SK-N-SH (cell line): ENCODE data around the gene RAVER2. TPM values are rescaled to one million over a fixed set of nuclear protein-coding genes. Genes with fewer than 3 reads are reported as not detected.

ENCODE experiments used
- CTCF ChIA-PET: fragments of 300-600, 350-600 bp; formaldehyde crosslinking; extraction: SDS; loops from one replicate; lab custom pipeline; 2021; lab: Yijun Ruan, JAX
- POLR2A ChIA-PET: fragments of 350-600 bp; sonication (Branson Sonifier 250); formaldehyde crosslinking; extraction: SDS; loops from one replicate; lab custom pipeline; 2020; ENCODE audit warnings: antibody characterized with exemption, inconsistent platforms; lab: Yijun Ruan, JAX
- DNase-seq: peaks from one replicate; pipeline ENCODE4 v3.0.0; 2012
- H2AFZ ChIP-seq: fragments of 200-600 bp; sonication (generic); 2 replicates; pipeline ENCODE4 v1.8.1; 2016; ENCODE audit warnings: antibody characterized with exemption, mild to moderate bottlenecking, low read depth
- H3F3A ChIP-seq: fragments of 200-600 bp; sonication (generic); replicated peaks from 2 replicates; pipeline ENCODE3; 2016; ENCODE audit warnings: antibody characterized with exemption, mild to moderate bottlenecking; ENCODE audit not compliant: insufficient read depth
- H3K27ac ChIP-seq, 2 experiments: fragments of 200-500 bp in 1 of 2; fragments of 200-600 bp in 1 of 2; sonication (Bioruptor generic) in 1 of 2; sonication (generic), shearing (Covaris generic) in 1 of 2; 2 replicates each; pipeline versions ENCODE4 v1.5.1 to v1.6.1; 2014 to 2016; ENCODE audit warnings: low read depth in 2 of 2, inconsistent platforms in 1 of 2, low read length in 1 of 2, mild to moderate bottlenecking in 1 of 2, mixed read lengths in 1 of 2
- H3K27me3 ChIP-seq: fragments of 200-600 bp; sonication (generic), shearing (Covaris generic); 2 replicates; pipeline ENCODE4 v1.6.1; 2016; ENCODE audit warnings: mixed run types; ENCODE audit not compliant: insufficient read depth
- H3K36me3 ChIP-seq, 2 experiments: fragments of 200-500 bp in 1 of 2; fragments of 200-600 bp in 1 of 2; sonication (Bioruptor generic) in 1 of 2; sonication (generic) in 1 of 2; replicated peaks in 1 of 2; 2 replicates each; pipeline versions ENCODE3 to v1.5.1; 2014 to 2016; ENCODE audit warnings: low read length in 1 of 2, mild to moderate bottlenecking in 1 of 2; ENCODE audit not compliant: insufficient read depth in 2 of 2, control insufficient read depth in 1 of 2
- H3K4me1 ChIP-seq, 2 experiments: fragments of 200-500 bp in 1 of 2; fragments of 200-600 bp in 1 of 2; sonication (Bioruptor generic) in 1 of 2; sonication (generic), shearing (Covaris generic) in 1 of 2; 2 replicates each; pipeline versions ENCODE4 v1.5.1 to v1.6.1; 2014 to 2016; ENCODE audit warnings: low read depth in 1 of 2, low read length in 1 of 2, mixed run types in 1 of 2; ENCODE audit not compliant: insufficient read depth in 2 of 2, control insufficient read depth in 1 of 2
- H3K4me2 ChIP-seq: fragments of 200-600 bp; sonication (generic), shearing (Covaris generic); 2 replicates; pipeline ENCODE4 v1.6.1; 2017; ENCODE audit warnings: mixed run types
- H3K4me3 ChIP-seq, 2 experiments: fragments of 200-500 bp in 1 of 2; fragments of 200-600 bp in 1 of 2; sonication (Bioruptor generic) in 1 of 2; sonication (generic), shearing (Covaris generic) in 1 of 2; 2 replicates each; pipeline versions ENCODE4 v1.5.1 to v1.8.1; 2014 to 2016; ENCODE audit warnings: low read depth in 2 of 2, inconsistent platforms in 1 of 2, low read length in 1 of 2, mild to moderate bottlenecking in 1 of 2, mixed read lengths in 1 of 2, moderate library complexity in 1 of 2
- H3K79me2 ChIP-seq: fragments of 200-600 bp; sonication (generic); 2 replicates; pipeline ENCODE4 v1.8.1; 2017; ENCODE audit warnings: mild to moderate bottlenecking; ENCODE audit not compliant: insufficient read depth
- H3K9ac ChIP-seq: fragments of 200-600 bp; sonication (generic); 2 replicates; pipeline ENCODE4 v1.6.1; 2017; ENCODE audit warnings: mixed run types
- H3K9me2 ChIP-seq: fragments of 200-600 bp; sonication (generic); 2 replicates; pipeline ENCODE4 v1.6.1; 2017; ENCODE audit warnings: mixed run types
- H3K9me3 ChIP-seq: fragments of 200-600 bp; sonication (generic); 2 replicates; pipeline ENCODE4 v1.6.1; 2017; ENCODE audit warnings: mixed run types, mild to moderate bottlenecking, moderate library complexity
- H4K20me1 ChIP-seq: fragments of 200-600 bp; sonication (generic); 2 replicates; pipeline ENCODE4 v1.6.1; 2017; ENCODE audit warnings: mild to moderate bottlenecking, mixed run types; ENCODE audit not compliant: insufficient read depth
- EZH2phosphoT487 ChIP-seq: fragments of 200-600 bp; sonication (generic); IDR thresholded peaks from 2 replicates; pipeline ENCODE4 v1.6.1; 2017; ENCODE audit warnings: low read depth, mixed run types, mild to moderate bottlenecking, antibody characterized with exemption, moderate library complexity, borderline replicate concordance
- GABPA ChIP-seq: IDR thresholded peaks from 2 replicates; pipeline ENCODE4 v1.4.0; 2012; ENCODE audit warnings: low read depth, mild to moderate bottlenecking
- MEF2A ChIP-seq: IDR thresholded peaks from 2 replicates; pipeline ENCODE4 v1.4.0; 2012; ENCODE audit warnings: low read depth, borderline replicate concordance
- MXI1 ChIP-seq: IDR thresholded peaks from 2 replicates; pipeline ENCODE4 v1.6.1; 2012; ENCODE audit warnings: mild to moderate bottlenecking, low read depth, low read length, improper control_type of control experiment
- NRF1 ChIP-seq: IDR thresholded peaks from 2 replicates; pipeline ENCODE4 v1.6.1; 2012; ENCODE audit warnings: low read depth, mild to moderate bottlenecking, low read length
- RAD21 ChIP-seq: IDR thresholded peaks from 2 replicates; pipeline ENCODE4 v1.6.1; 2012; ENCODE audit warnings: mild to moderate bottlenecking, low read length
- SMC3 ChIP-seq: IDR thresholded peaks from 2 replicates; pipeline ENCODE4 v1.6.1; 2012; ENCODE audit warnings: low read depth, low read length, improper control_type of control experiment
- TAF1 ChIP-seq: IDR thresholded peaks from 2 replicates; pipeline ENCODE4 v1.6.1; 2012; ENCODE audit warnings: low read depth, mild to moderate bottlenecking, low read length, moderate library complexity, borderline replicate concordance
- TEAD4 ChIP-seq: IDR thresholded peaks from 2 replicates; pipeline ENCODE4 v1.4.0; 2012; ENCODE audit warnings: mild to moderate bottlenecking, borderline replicate concordance; ENCODE audit not compliant: insufficient read depth
- YY1 ChIP-seq: IDR thresholded peaks from 2 replicates; pipeline ENCODE4 v1.4.0; 2012; ENCODE audit warnings: low read depth, mild to moderate bottlenecking
- WGBS: methylation state at CpG from one replicate; pipeline ENCODE4 v1.1.6; 2017; ENCODE audit warnings: low lambda C conversion rate; 5-methylcytosine and 5-hydroxymethylcytosine counted together
- polyA plus RNA-seq, 3 experiments: library from polyadenylated mRNA; depleted of rRNA; stranded (reverse); fragments of >200 nt; gene quantifications; 2 replicates each; pipeline ENCODE4 v1.2.3, GENCODE V29; 2012
- TF ChIP-seq, protein P1 (sequence below): fragments of 200-600 bp; sonication (generic); IDR thresholded peaks from 2 replicates; pipeline ENCODE4 v1.6.1; 2017; ENCODE audit warnings: antibody characterized with exemption, mild to moderate bottlenecking, moderate library complexity
- TF ChIP-seq, protein P2 (sequence below): IDR thresholded peaks from 2 replicates; pipeline ENCODE4; 2012
- TF ChIP-seq, protein P3 (sequence below): IDR thresholded peaks from 2 replicates; pipeline ENCODE4 v1.4.0; 2012; ENCODE audit warnings: low read depth
- TF ChIP-seq, protein P4 (sequence below): IDR thresholded peaks from 2 replicates; pipeline ENCODE4 v1.6.1; 2012; ENCODE audit warnings: mild to moderate bottlenecking, low read depth, low read length, moderate library complexity
- TF ChIP-seq, protein P5 (sequence below): IDR thresholded peaks from 2 replicates; pipeline ENCODE4 v1.4.0; 2012; ENCODE audit warnings: low read depth, borderline replicate concordance

RAVER2 gene
- polyA plus RNA-seq, 1 of the 3 experiments (the other 2 are of a cell fraction) = 7.3 TPM

DNA sequence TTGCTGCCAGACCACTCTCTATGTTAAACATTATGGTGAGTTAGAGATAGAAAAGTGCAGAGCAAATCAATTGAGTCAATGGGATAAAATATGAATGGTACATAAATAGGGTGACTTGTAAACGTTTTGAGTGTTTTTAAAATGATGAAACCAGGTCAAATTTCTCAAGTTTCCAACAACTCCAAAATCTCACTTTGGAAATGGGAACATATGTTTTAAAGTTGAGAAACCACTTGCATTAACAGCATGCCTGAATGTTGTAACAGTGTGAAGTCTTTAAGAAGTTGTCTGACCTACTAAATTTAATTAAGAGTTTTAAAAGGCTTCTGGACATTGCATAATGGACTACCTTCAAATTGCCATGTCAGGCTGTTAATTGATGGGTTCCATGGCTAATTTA is 33.6 kb upstream of the RAVER2 start:
- POLR2A ChIA-PET = no interaction called here
- WGBS = 15% methylated on average over 1 of the region's 1 CpG

More for the DNA sequence above, 33.6 kb upstream of the RAVER2 start:
- Histone ChIP-seq H3K79me2 (no peaks in the 10 kb centered on the region), H3K27me3 (no peaks in the 10 kb centered on the region), H3K9me3 (no peaks in the 10 kb centered on the region), H3K4me3 (no peak overlapping the region), H3K9ac (no peak overlapping the region), H4K20me1 (no peaks in the 10 kb centered on the region), H3F3A (no peaks in the 10 kb centered on the region), H3K27ac (no peak overlapping the region), H3K9me2 (no peaks in the 10 kb centered on the region), H3K36me3 (no peaks in the 10 kb centered on the region), H3K4me1 (no peaks in the 10 kb centered on the region)
- DNase-seq = no peak
- CTCF ChIA-PET = interaction anchor here (0.6 kb wide), 1 partner anchor 448 kb away, joined by 3 read pairs; no protein-coding TSS in a partner anchor
- TF ChIP-seq, protein P1, sequence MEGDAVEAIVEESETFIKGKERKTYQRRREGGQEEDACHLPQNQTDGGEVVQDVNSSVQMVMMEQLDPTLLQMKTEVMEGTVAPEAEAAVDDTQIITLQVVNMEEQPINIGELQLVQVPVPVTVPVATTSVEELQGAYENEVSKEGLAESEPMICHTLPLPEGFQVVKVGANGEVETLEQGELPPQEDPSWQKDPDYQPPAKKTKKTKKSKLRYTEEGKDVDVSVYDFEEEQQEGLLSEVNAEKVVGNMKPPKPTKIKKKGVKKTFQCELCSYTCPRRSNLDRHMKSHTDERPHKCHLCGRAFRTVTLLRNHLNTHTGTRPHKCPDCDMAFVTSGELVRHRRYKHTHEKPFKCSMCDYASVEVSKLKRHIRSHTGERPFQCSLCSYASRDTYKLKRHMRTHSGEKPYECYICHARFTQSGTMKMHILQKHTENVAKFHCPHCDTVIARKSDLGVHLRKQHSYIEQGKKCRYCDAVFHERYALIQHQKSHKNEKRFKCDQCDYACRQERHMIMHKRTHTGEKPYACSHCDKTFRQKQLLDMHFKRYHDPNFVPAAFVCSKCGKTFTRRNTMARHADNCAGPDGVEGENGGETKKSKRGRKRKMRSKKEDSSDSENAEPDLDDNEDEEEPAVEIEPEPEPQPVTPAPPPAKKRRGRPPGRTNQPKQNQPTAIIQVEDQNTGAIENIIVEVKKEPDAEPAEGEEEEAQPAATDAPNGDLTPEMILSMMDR = no peak
- TF ChIP-seq, protein P2, sequence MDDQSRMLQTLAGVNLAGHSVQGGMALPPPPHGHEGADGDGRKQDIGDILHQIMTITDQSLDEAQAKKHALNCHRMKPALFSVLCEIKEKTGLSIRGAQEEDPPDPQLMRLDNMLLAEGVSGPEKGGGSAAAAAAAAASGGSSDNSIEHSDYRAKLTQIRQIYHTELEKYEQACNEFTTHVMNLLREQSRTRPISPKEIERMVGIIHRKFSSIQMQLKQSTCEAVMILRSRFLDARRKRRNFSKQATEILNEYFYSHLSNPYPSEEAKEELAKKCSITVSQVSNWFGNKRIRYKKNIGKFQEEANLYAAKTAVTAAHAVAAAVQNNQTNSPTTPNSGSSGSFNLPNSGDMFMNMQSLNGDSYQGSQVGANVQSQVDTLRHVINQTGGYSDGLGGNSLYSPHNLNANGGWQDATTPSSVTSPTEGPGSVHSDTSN = no peak
- no peak for TF ChIP-seq EZH2phosphoT487
- TF ChIP-seq, protein P3, sequence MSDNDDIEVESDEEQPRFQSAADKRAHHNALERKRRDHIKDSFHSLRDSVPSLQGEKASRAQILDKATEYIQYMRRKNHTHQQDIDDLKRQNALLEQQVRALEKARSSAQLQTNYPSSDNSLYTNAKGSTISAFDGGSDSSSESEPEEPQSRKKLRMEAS = no peak
- TF ChIP-seq SMC3 = no peak
- TF ChIP-seq, protein P4, sequence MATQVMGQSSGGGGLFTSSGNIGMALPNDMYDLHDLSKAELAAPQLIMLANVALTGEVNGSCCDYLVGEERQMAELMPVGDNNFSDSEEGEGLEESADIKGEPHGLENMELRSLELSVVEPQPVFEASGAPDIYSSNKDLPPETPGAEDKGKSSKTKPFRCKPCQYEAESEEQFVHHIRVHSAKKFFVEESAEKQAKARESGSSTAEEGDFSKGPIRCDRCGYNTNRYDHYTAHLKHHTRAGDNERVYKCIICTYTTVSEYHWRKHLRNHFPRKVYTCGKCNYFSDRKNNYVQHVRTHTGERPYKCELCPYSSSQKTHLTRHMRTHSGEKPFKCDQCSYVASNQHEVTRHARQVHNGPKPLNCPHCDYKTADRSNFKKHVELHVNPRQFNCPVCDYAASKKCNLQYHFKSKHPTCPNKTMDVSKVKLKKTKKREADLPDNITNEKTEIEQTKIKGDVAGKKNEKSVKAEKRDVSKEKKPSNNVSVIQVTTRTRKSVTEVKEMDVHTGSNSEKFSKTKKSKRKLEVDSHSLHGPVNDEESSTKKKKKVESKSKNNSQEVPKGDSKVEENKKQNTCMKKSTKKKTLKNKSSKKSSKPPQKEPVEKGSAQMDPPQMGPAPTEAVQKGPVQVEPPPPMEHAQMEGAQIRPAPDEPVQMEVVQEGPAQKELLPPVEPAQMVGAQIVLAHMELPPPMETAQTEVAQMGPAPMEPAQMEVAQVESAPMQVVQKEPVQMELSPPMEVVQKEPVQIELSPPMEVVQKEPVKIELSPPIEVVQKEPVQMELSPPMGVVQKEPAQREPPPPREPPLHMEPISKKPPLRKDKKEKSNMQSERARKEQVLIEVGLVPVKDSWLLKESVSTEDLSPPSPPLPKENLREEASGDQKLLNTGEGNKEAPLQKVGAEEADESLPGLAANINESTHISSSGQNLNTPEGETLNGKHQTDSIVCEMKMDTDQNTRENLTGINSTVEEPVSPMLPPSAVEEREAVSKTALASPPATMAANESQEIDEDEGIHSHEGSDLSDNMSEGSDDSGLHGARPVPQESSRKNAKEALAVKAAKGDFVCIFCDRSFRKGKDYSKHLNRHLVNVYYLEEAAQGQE = no peak
- TF ChIP-seq YY1 = no peak
- TF ChIP-seq GABPA = no peak
- no peak for TF ChIP-seq NRF1
- no peak for TF ChIP-seq RAD21
- no peak for TF ChIP-seq MXI1
- TF ChIP-seq MEF2A = no peak
- TF ChIP-seq TEAD4 = no peak
- no peak for TF ChIP-seq TAF1
- TF ChIP-seq, protein P5, sequence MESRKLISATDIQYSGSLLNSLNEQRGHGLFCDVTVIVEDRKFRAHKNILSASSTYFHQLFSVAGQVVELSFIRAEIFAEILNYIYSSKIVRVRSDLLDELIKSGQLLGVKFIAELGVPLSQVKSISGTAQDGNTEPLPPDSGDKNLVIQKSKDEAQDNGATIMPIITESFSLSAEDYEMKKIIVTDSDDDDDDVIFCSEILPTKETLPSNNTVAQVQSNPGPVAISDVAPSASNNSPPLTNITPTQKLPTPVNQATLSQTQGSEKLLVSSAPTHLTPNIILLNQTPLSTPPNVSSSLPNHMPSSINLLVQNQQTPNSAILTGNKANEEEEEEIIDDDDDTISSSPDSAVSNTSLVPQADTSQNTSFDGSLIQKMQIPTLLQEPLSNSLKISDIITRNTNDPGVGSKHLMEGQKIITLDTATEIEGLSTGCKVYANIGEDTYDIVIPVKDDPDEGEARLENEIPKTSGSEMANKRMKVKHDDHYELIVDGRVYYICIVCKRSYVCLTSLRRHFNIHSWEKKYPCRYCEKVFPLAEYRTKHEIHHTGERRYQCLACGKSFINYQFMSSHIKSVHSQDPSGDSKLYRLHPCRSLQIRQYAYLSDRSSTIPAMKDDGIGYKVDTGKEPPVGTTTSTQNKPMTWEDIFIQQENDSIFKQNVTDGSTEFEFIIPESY = no peak
- TF ChIP-seq, all 33 proteins: peak for 0
- Histone ChIP-seq H2AFZ (no peak overlapping the region), H3K4me2 (no peak overlapping the region)
